Muscle of leg (tissue), 11 donors: ENCODE results near the gene FHL5. TPM values are rescaled to one million over a fixed set of nuclear protein-coding genes. Genes with fewer than 3 reads are reported as not detected.
A peak's percentile ranks its signal among the peaks of the same experiment; 100 is the strongest.
"Not testable (repeated sequence)": the region's sequence is repeated elsewhere in the genome, so short reads cannot be mapped to it uniquely, and the experiment has no call there.

Experiments
- DNase-seq: peaks from one replicate; pipeline ENCODE4 v3.0.0; 2013
- H3K27ac ChIP-seq: one replicate; pipeline ENCODE4 v1.5.1; 2013; ENCODE audit warnings: mild to moderate bottlenecking, low read length, control low read depth
- H3K27me3 ChIP-seq: one replicate; pipeline ENCODE4 v1.6.1; 2013; ENCODE audit warnings: low read length; ENCODE audit not compliant: control insufficient read depth, insufficient read depth
- H3K36me3 ChIP-seq: one replicate; pipeline ENCODE4 v1.6.1; 2013; ENCODE audit warnings: low read length; ENCODE audit not compliant: control insufficient read depth, insufficient read depth
- H3K4me1 ChIP-seq: one replicate; pipeline ENCODE4 v1.6.1; 2013; ENCODE audit warnings: low read length; ENCODE audit not compliant: control insufficient read depth, insufficient read depth
- H3K4me3 ChIP-seq: one replicate; pipeline ENCODE4 v1.5.1; 2013; ENCODE audit warnings: low read length, control low read depth
- H3K9me3 ChIP-seq: replicated peaks from 2 replicates; pipeline ENCODE4 v1.6.1; 2013; ENCODE audit warnings: low read depth, low read length; ENCODE audit not compliant: control insufficient read depth
- WGBS: methylation state at CpG from one replicate; pipeline ENCODE4 v1.1.5; 2013; ENCODE audit warnings: missing lambda C conversion rate; ENCODE audit not compliant: insufficient coverage; 5-methylcytosine and 5-hydroxymethylcytosine counted together
- polyA plus RNA-seq, 8 donors: library from polyadenylated mRNA; unstranded; fragments of 120-200 nt; gene quantifications; one replicate each; pipeline versions ENCODE4 v1.2.1 to v1.2.3, GENCODE V29; 2013; ENCODE audit warnings: inconsistent platforms in 1 of 8, low replicate concordance in 1 of 8; ENCODE audit not compliant: insufficient read length in 8 of 8, insufficient read depth in 1 of 8
- total RNA-seq: library from RNA; stranded (reverse); fragments of 120-200 nt; gene quantifications from one replicate; pipeline ENCODE4 v1.2.4, GENCODE V29; 2013

Gene FHL5
- total and polyA plus RNA-seq, 9 donors, result 1.1 to 2.6 (median 2.0) TPM

DNA sequence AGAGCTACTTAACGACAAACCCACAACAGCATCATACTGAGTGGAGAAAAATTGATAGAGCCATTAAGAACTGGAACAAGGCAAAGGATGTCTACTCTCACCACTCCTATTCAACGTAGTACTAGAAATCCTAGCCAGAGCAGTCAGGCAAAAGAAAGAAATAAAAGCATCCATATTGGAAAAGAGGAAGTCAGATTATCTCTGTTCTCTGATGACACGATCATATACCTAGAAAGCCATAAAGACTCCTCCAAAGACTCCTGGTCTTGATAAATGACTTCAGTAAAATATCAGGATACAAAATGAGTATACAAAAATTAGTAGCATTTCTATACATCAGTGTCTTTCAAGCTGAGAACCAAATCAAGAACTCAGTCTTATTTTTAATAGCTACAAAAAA, 17.0 kb upstream of the FHL5 start:
- Histone ChIP-seq H3K4me3 (no peak overlapping the region), H3K36me3 (peaks cover 14% of the 10 kb centered on the region), H3K4me1 (no peaks in the 10 kb centered on the region), H3K27ac (no peak overlapping the region), H3K27me3 (no peaks in the 10 kb centered on the region), H3K9me3 (no peaks in the 10 kb centered on the region)
- DNase-seq, result no peak
- WGBS, result no CpG with 5 or more reads among the region's 3 CpGs

DNA sequence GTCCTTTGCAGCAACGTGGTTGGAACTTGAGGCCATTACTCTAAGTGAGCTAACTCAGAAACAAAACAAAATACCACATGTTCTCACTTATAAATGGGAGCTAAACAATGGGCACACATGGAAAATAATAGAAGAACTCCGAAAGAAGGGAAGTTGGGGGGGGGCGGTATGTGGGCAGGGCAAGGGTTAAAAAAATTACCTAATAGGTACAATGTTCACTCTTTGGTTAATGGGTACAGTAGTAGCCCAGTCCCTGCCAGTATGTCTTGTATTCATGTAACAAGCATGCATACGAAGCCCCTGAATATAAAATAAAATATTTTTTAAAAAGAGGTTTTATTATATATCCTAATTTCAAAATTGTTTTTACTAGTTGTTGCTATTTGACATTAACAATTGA, 15.3 kb upstream of the FHL5 start:
- Histone ChIP-seq H3K4me1 (no peaks in the 10 kb centered on the region), H3K27me3 (no peaks in the 10 kb centered on the region), H3K4me3 (no peak overlapping the region), H3K9me3 (no peaks in the 10 kb centered on the region), H3K27ac (no peak overlapping the region), H3K36me3 (peaks cover 17% of the 10 kb centered on the region)
- 100% methylated on average over 2 of the region's 4 CpGs for WGBS
- DNase-seq, result no peak

DNA sequence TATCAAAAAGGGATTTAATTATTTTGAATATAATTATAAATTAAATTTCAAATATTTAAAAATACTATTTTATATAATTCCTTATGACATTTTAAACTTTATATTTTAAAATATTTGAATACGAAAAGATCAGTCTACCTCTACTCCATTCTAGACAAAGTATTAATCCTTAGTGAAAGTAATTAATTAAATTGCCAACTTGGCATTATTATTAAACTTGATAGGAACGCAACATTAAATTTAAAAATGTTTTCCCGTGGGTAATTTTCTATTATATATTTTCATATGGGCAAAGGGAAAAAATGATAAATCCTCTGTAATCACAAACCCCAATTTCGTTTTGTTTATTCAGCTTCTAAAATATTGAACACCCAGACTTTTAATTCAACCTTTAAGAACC, 8.4 kb upstream of the FHL5 start:
- DNase-seq, result no peak
- no peaks in the 10 kb centered on the region for H3K9me3 ChIP-seq
- no CpG with 5 or more reads among the region's 4 CpGs for WGBS
- no peak overlapping the region for H3K27ac ChIP-seq
- H3K4me3 ChIP-seq, result no peak overlapping the region
- no peaks in the 10 kb centered on the region for H3K27me3 ChIP-seq
- H3K36me3 ChIP-seq, result peaks cover 20% of the 10 kb centered on the region
- H3K4me1 ChIP-seq, result no peaks in the 10 kb centered on the region

DNA sequence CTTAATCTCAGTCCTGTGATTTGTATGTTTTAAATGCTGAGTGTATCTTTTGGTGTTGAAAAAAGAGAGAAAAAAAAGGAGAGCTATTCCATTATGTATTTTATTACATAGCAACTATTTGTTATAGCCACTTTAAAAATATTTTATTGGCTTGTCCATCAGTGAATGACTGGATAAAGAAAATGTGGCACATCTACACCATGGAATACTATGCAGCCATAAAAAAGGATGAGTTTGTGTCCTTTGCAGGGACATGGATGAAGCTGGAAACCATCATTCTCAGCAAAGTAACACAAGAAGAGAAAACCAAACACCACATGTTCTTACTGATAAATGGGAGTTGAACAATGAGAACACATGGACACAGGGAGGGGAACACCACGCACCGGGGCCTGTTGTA, 3.2 kb upstream of the FHL5 start:
- not testable (repeated sequence) for DNase-seq, H3K27me3 ChIP-seq, H3K4me3 ChIP-seq, H3K4me1 ChIP-seq, H3K9me3 ChIP-seq, H3K36me3 ChIP-seq, H3K27ac ChIP-seq
- WGBS, result no CpG with 5 or more reads among the region's 2 CpGs

DNA sequence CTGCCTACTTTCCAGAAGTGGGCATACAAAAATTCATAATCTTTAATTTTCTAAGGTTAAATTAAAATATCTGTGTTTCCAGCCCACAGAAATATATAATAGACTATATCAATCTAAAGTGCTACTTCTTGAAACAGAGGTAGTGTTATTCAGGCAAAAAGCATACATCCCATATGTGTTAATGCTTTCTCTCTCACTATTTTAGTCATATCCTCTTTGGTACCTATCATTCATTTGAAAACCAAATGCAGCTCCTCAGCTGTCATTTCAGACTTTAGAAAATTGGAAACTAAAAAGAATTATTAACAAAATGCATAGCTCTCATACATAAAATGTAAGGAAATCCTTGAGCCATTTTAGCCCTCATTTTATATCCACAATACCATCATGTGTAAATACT, 925 bp downstream of the FHL5 start:
- no peaks in the 10 kb centered on the region for H3K27me3 ChIP-seq
- no peaks in the 10 kb centered on the region for H3K4me1 ChIP-seq
- H3K9me3 ChIP-seq, result no peaks in the 10 kb centered on the region
- H3K27ac ChIP-seq, result no peak overlapping the region
- H3K4me3 ChIP-seq, result no peak overlapping the region
- no peak for DNase-seq
- no peaks in the 10 kb centered on the region for H3K36me3 ChIP-seq

DNA sequence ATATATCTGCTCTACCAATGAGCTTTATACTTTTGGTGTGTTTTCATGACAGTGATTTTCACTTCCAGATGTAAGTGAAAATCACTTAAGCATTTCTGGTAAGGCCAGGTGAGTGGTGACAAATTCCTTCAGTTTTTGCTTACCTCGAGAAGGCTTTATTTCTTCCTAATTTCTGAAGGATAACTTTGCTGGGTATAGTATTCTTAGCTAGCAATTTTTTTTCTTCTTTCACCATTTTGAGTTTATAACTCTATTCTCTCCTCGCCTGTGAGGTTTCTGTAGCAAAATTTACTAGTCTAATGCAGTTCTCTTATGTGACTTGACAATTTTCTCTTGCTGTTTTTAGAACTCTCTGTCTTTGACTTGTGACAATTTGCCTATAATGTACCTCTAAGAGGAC, 7.1 kb downstream of the FHL5 start:
- no peaks in the 10 kb centered on the region for H3K27me3 ChIP-seq
- no peak overlapping the region for H3K4me3 ChIP-seq
- peaks cover 2% of the 10 kb centered on the region for H3K4me1 ChIP-seq
- H3K36me3 ChIP-seq, result no peaks in the 10 kb centered on the region
- no CpG with 5 or more reads among the region's 2 CpGs for WGBS
- DNase-seq, result no peak
- H3K9me3 ChIP-seq, result peaks cover 12% of the 10 kb centered on the region
- H3K27ac ChIP-seq, result no peak overlapping the region

DNA sequence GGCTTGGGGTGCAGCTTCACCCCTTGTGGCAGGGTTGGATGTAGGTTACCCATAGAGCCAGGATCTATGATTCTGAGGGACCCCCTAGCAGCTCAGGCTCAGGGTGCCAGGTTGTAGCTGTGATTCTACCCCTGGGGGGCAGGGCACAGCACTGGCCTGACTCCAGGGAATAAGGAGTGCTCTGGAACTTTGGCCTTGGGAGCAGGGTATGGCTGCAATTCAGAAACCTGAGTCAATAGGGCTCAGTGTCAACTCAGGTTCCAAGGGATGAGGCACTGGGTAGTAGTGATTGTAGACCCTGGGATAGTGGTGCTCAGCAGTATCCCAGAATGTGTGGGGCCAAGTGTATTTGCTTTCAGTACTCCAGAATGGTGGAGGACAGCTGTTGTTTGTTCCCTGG, 8.6 kb downstream of the FHL5 start:
- Histone ChIP-seq H3K9me3 (peaks cover 12% of the 10 kb centered on the region), H3K4me3 (no peak overlapping the region)
- DNase-seq, result no peak

DNA sequence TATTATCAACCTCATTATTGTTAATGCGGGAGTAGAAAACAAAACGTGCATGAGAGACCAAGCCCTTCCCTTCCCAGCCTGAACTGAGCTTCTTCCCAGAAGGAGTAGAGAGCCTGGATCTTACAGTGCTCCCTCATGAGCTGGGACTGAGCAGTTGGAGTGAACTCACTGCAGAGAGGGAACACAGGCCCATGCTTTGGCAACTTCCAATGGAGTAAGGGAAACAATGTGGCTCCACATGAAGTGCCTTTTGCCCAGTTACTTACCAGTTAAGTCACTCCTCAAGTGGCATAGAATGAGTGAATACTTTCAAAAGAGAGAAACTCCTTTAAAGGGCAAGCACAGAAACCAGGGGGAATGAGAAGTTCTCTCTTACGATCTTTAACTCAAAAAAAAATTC, 12.4 kb downstream of the FHL5 start:
- Histone ChIP-seq H3K4me1 (peaks cover 2% of the 10 kb centered on the region), H3K4me3 (no peak overlapping the region), H3K27ac (no peak overlapping the region), H3K9me3 (peaks cover 6% of the 10 kb centered on the region), H3K36me3 (no peaks in the 10 kb centered on the region), H3K27me3 (no peaks in the 10 kb centered on the region)
- WGBS, result no CpG with 5 or more reads among the region's 3 CpGs
- DNase-seq, result no peak

More for the DNA sequence above, 8.6 kb downstream of the FHL5 start:
- Histone ChIP-seq H3K27ac (no peak overlapping the region), H3K36me3 (no peaks in the 10 kb centered on the region), H3K4me1 (peaks cover 2% of the 10 kb centered on the region), H3K27me3 (no peaks in the 10 kb centered on the region)

DNA sequence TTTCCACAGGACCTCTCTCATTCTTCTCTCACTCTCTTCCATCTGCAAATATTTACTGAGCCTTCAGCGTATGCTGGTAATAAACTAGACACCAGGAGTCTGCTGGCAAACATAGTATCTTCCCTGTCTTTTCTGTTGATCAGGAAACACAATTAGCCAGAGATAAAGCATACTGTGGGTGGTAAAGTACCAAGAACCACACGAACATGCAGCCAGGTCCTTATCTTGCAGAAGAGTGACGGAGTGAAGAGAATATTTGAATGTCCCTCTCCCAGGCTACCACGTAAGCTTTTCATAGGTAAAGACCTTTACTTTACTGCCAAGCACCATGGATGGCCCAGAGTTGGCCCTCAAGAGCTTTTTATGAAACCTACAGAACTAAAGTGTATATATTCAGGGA, 13.3 kb downstream of the FHL5 start:
- Histone ChIP-seq H3K9me3 (peaks cover 3% of the 10 kb centered on the region), H3K4me3 (no peak overlapping the region), H3K4me1 (peaks cover 2% of the 10 kb centered on the region), H3K27me3 (no peaks in the 10 kb centered on the region), H3K27ac (no peak overlapping the region), H3K36me3 (no peaks in the 10 kb centered on the region)
- no peak for DNase-seq
- WGBS, result no CpG with 5 or more reads among the region's 4 CpGs

DNA sequence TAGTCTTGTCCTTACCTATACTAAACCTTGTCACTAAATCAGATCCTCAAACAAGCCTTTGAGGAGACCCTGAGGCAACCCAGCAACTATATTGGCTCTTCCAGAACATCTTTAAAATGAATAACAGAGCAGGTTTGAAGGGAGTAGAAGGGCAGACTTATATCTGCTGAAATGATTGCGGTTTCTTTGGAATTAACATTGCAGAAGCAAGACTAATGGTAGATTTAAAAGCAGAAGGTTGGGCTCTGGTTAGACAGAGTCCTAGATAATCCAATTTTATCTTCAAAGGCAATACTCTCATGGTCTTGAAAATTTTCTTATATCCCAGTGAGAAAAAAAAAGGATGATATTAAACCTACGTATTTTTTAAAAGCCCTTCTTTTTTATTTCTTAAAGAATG, 19.1 kb downstream of the FHL5 start:
- Histone ChIP-seq H3K36me3 (no peaks in the 10 kb centered on the region), H3K9me3 (no peaks in the 10 kb centered on the region), H3K4me1 (no peaks in the 10 kb centered on the region), H3K4me3 (no peak overlapping the region), H3K27me3 (no peaks in the 10 kb centered on the region), H3K27ac (no peak overlapping the region)
- WGBS, result no CpG with 5 or more reads among the region's 2 CpGs
- DNase-seq, result no peak

DNA sequence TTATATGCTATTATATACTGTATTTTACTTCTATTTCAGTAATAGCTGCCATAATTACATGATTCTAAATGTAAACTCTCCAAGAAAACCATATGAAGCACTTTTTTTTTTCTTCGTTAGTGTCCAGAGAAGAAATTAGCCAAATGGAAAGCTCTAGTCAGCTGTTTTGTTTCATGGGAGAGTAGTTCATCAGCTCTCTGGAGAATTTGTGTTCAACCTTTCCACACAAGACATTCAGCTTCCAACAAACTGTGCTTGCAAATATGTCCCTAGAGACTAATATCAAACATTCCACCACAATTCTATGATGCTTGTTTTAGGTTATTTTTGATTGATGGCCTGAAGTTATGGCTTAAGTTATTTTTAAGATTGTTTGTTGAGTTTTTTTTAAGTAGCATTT, 19.5 kb downstream of the FHL5 start:
- Histone ChIP-seq H3K4me3 (no peak overlapping the region), H3K27ac (no peak overlapping the region), H3K4me1 (no peaks in the 10 kb centered on the region), H3K27me3 (no peaks in the 10 kb centered on the region), H3K36me3 (no peaks in the 10 kb centered on the region), H3K9me3 (no peaks in the 10 kb centered on the region)
- WGBS, result no CpG with 5 or more reads among the region's 1 CpG
- DNase-seq, result peak; percentile 35
